Hepatocyte (in vitro differentiated cells): ENCODE data around the gene TPSB2. TPM values are rescaled to one million over a fixed set of nuclear protein-coding genes. Genes with fewer than 3 reads are reported as not detected.
A peak's percentile ranks its signal among the peaks of the same experiment; 100 is the strongest.
"Not testable (repeated sequence)": the region's sequence is repeated elsewhere in the genome, so short reads cannot be mapped to it uniquely, and the experiment has no call there.

Experiments
- DNase-seq: peaks from one replicate; pipeline ENCODE4 v3.0.0-alpha.2; 2016; ENCODE audit warnings: low spot score
- H2AFZ ChIP-seq: fragments of 200-600 bp; sonication (generic); 2 replicates; pipeline ENCODE4 v1.6.0; 2016; ENCODE audit warnings: antibody characterized with exemption, mild to moderate bottlenecking
- H3K27ac ChIP-seq: fragments of 200-600 bp; sonication (generic); 2 replicates; pipeline ENCODE4 v1.5.1; 2016; ENCODE audit warnings: mild to moderate bottlenecking
- H3K27me3 ChIP-seq: fragments of 200-600 bp; sonication (generic); 2 replicates; pipeline ENCODE4 v1.6.1; 2016
- H3K36me3 ChIP-seq: fragments of 200-600 bp; sonication (generic); replicated peaks from 2 replicates; pipeline ENCODE4 v1.5.1; 2016; ENCODE audit warnings: low read depth; ENCODE audit not compliant: insufficient read depth
- H3K4me1 ChIP-seq: fragments of 200-600 bp; sonication (generic); 2 replicates; pipeline ENCODE4 v1.5.1; 2016; ENCODE audit warnings: mild to moderate bottlenecking, moderate library complexity; ENCODE audit not compliant: insufficient read depth
- H3K4me2 ChIP-seq: fragments of 200-600 bp; sonication (generic); 2 replicates; pipeline ENCODE4 v1.6.0; 2016
- H3K4me3 ChIP-seq: fragments of 200-600 bp; sonication (generic); 2 replicates; pipeline ENCODE4 v1.5.1; 2016; ENCODE audit warnings: mild to moderate bottlenecking
- H3K79me2 ChIP-seq: fragments of 200-600 bp; sonication (generic); 2 replicates; pipeline ENCODE4 v1.6.0; 2017; ENCODE audit warnings: mild to moderate bottlenecking
- H3K9me2 ChIP-seq: fragments of 200-600 bp; sonication (generic); replicated peaks from 2 replicates; pipeline ENCODE4 v1.6.0; 2017; ENCODE audit warnings: mild to moderate bottlenecking; ENCODE audit not compliant: insufficient read depth
- H3K9me3 ChIP-seq: fragments of 200-600 bp; sonication (generic); 2 replicates; pipeline ENCODE4 v1.5.1; 2016; ENCODE audit warnings: low read depth, mild to moderate bottlenecking
- H4K20me1 ChIP-seq: fragments of 200-600 bp; sonication (generic); 2 replicates; pipeline ENCODE4 v1.6.0; 2016; ENCODE audit warnings: mild to moderate bottlenecking; ENCODE audit not compliant: insufficient read depth, poor library complexity, severe bottlenecking
- CTCF ChIP-seq: fragments of 200-600 bp; sonication (generic); IDR thresholded peaks from 2 replicates; pipeline ENCODE4 v1.5.1; 2016; ENCODE audit warnings: antibody characterized with exemption, mild to moderate bottlenecking; ENCODE audit not compliant: poor library complexity
- EZH2 ChIP-seq: fragments of 200-600 bp; sonication (generic); IDR thresholded peaks from 2 replicates; pipeline ENCODE4 v1.6.1; 2016; ENCODE audit warnings: antibody characterized with exemption, mild to moderate bottlenecking, borderline replicate concordance
- EZH2phosphoT487 ChIP-seq: fragments of 200-600 bp; sonication (generic); IDR thresholded peaks from one replicate; pipeline ENCODE4 v1.6.1; 2018; ENCODE audit warnings: antibody characterized with exemption, mild to moderate bottlenecking, low read depth, moderate library complexity; ENCODE audit not compliant: unreplicated experiment, severe bottlenecking
- WGBS: methylation state at CpG from one replicate; pipeline ENCODE4 v1.1.6; 2016; ENCODE audit warnings: low lambda C conversion rate; ENCODE audit errors: missing lambda C conversion rate; 5-methylcytosine and 5-hydroxymethylcytosine counted together
- polyA plus RNA-seq: library from polyadenylated mRNA; unstranded; fragments of >200 nt; fragmentation: Nextera tagmentation; extraction: Ambion mirVana; gene quantifications from 2 replicates; pipeline ENCODE4 v1.2.1, GENCODE V29; 2016
- total RNA-seq: library from RNA; depleted of rRNA; stranded (reverse); fragments of >200 nt; gene quantifications from 2 replicates; pipeline ENCODE4 v1.2.3, GENCODE V29; 2014

Gene TPSB2
- total and polyA plus RNA-seq, 2 experiments from 2014 or later = not detected

DNA sequence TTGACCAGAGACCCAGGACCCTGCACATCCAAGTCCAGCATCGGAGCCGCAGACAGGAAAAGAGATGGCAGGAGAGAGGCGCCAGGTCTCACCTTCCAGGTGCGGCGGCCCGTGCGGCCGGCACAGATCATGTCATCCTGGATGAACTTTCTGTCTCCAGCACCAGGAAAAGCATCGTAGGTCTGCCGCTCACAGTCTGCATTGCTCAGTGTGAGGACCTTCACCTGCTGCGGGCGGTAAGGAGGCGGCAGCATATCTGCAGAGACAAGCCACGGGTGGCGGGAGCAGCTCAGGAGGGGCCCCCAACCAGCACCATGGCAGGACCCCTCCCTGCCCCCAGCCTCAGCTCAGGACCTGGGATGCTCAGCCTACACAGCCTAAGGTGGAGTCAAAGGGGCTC is 43.8 kb upstream of the TPSB2 start:
- Histone ChIP-seq H4K20me1 (no peaks in the 10 kb centered on the region), H2AFZ (no peak overlapping the region), H3K4me2 (no peak overlapping the region), H3K79me2 (no peaks in the 10 kb centered on the region), H3K4me1 (peaks cover 13% of the 10 kb centered on the region), H3K4me3 (no peak overlapping the region), H3K9me3 (no peaks in the 10 kb centered on the region), H3K9me2 (no peaks in the 10 kb centered on the region), H3K36me3 (no peaks in the 10 kb centered on the region), H3K27me3 (no peaks in the 10 kb centered on the region), H3K27ac (no peak overlapping the region)
- TF ChIP-seq EZH2 = no peak
- TF ChIP-seq EZH2phosphoT487 = no peak
- TF ChIP-seq CTCF = no peak
- no peak for DNase-seq
- WGBS = 92% methylated on average over 15 of the region's 15 CpGs

DNA sequence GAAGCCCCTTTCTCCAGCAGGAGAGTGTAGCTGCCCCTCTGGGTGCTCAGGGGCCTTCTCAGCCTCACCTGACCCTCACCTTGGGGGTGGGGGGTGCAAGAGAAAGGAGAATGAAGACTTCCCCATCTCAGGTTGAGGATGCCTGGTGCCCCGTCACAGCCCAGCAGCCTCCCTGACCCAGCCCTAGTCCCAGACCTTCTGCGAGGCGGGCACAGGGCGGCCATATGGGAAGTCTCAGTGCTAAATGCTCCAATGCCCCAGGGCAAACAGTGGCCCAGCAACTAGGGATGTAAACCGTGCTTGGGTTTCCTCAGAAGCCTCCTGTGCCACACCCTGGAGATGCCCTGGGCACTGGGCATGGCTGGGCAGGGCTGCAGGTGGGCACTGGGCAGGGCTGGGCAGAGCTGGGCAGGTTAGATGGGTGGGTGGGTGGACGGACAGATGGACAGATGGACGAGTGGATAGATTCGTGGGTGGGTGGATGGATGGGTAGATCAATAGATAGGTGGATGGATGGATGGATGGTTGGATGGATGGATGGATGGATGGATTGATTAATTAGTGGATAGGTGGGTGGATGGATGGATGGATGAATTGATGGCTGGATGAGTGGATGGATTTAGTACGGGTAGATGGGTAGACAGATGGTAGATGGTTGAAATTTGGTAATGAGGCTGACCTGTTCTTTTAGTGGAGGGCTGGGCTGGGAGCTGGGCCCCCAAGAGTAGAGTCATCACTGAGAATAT is 42.6 kb upstream of the TPSB2 start:
- DNase-seq = no peak
- Histone ChIP-seq H3K79me2 (no peaks in the 10 kb centered on the region), H3K4me1 (peaks cover 7% of the 10 kb centered on the region), H3K27ac (no peak overlapping the region), H3K36me3 (no peaks in the 10 kb centered on the region), H3K4me3 (no peak overlapping the region), H2AFZ (no peak overlapping the region), H4K20me1 (no peaks in the 10 kb centered on the region), H3K27me3 (no peaks in the 10 kb centered on the region), H3K9me3 (no peaks in the 10 kb centered on the region), H3K4me2 (no peak overlapping the region), H3K9me2 (no peaks in the 10 kb centered on the region)
- TF ChIP-seq EZH2 = no peak
- no peak for TF ChIP-seq EZH2phosphoT487
- no peak for TF ChIP-seq CTCF
- 84% methylated on average over 9 of the region's 9 CpGs for WGBS

DNA sequence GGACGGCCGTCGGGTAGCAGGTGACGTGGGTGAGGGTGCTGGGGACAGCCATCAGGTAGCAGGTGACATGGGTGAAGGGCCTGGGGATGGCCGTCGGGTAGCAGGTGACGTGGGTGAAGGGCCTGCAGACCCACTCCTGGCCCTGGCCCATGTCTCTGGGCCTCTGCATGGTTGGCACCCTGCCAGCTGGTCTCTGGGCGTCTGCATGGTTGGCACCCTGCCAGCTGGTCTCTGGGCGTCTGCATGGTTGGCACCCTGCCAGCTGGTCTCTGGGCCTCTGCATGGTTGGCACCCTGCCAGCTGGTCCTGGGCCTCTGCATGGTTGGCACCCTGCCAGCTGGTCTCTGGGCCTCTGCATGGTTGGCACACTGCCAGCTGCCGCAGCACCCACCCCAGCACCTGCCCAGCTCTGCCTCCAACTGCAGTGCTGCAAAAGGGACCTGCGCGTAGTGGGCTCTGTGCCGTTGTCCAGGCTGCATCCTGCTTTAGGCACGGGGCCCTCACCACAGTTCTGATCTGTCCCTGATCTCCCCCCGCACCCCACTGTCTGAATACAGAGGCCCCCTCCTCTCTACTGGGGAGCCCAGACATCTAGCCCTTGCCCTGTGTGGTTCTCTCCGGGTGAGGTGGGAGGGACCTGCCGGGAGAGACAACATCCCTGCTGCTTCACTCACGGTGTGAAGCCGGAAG is 41.9 kb upstream of the TPSB2 start:
- not testable (repeated sequence) for H3K79me2 ChIP-seq, H3K4me2 ChIP-seq, H3K27me3 ChIP-seq, H2AFZ ChIP-seq, H3K9me2 ChIP-seq, H3K27ac ChIP-seq, H3K9me3 ChIP-seq, H3K4me1 ChIP-seq, H3K36me3 ChIP-seq, H4K20me1 ChIP-seq, H3K4me3 ChIP-seq
- 60% methylated on average over 19 of the region's 19 CpGs for WGBS
- DNase-seq = peak; percentile 69

- TF ChIP-seq EZH2 (no peak), CTCF (no peak), EZH2phosphoT487 (no peak)
- H3K4me2 ChIP-seq = no peak overlapping the region
- H3K9me2 ChIP-seq = no peaks in the 10 kb centered on the region
- WGBS = 92% methylated on average over 10 of the region's 12 CpGs
- H3K4me1 ChIP-seq = peaks cover 7% of the 10 kb centered on the region
- no peaks in the 10 kb centered on the region for H4K20me1 ChIP-seq
- H3K79me2 ChIP-seq = no peaks in the 10 kb centered on the region
- H2AFZ ChIP-seq = no peak overlapping the region
- no peak overlapping the region for H3K4me3 ChIP-seq
- no peaks in the 10 kb centered on the region for H3K36me3 ChIP-seq
- no peaks in the 10 kb centered on the region for H3K9me3 ChIP-seq
- no peaks in the 10 kb centered on the region for H3K27me3 ChIP-seq
- H3K27ac ChIP-seq = no peak overlapping the region
- no peak for DNase-seq
These were observed 41.4 kb upstream of the TPSB2 start for GRCh38 chr16:1271380-1271723.

DNA sequence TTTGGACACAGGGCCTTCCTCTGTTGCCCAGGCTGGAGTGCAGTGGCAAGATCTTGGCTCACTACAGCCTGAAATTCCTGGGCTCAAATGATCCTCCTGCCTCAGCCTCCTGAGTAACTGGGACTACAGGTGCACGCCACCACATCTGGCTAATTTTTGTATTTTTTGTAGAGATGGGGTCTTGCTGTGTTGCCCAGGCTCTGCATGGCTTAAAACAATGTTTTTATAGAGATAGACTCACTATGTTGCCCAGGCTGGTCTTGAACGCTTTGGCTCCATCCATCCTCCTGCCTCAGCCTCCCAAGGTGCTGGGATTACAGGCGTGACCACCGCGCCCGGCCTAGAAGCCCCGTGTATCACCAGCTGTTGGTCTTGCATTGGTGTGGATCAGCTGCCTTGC is 39.4 kb upstream of the TPSB2 start:
- H3K9me2 ChIP-seq, H3K36me3 ChIP-seq, H3K4me1 ChIP-seq, H3K27ac ChIP-seq, H3K4me2 ChIP-seq, H3K9me3 ChIP-seq, H3K27me3 ChIP-seq, H3K79me2 ChIP-seq, DNase-seq, H2AFZ ChIP-seq, H3K4me3 ChIP-seq, H4K20me1 ChIP-seq: not testable (repeated sequence)
- 90% methylated on average over 7 of the region's 7 CpGs for WGBS
